Measurements from ENCODE around the gene RAMP3. TPM values are rescaled to one million over a fixed set of nuclear protein-coding genes. Genes with fewer than 3 reads are reported as not detected.

Gene RAMP3
- polyA plus RNA-seq, 3 donors = not detected

- Histone ChIP-seq H3K4me2 (replicated peaks; ENCODE audit: extremely low read depth, low read length, poor library complexity, severe bottlenecking) (no peak overlapping the region), H3K4me3 (replicated peaks in 1 of 3; ENCODE audit: low read depth in 2 of 3, low read length in 3 of 3) (no peak overlapping the region), H3K79me2 (ENCODE audit: insufficient read depth, low read length) (no peaks in the 10 kb centered on the region), H3K4me1 (ENCODE audit: control insufficient read depth in 1 of 2, insufficient read depth in 2 of 2, low read length in 2 of 2) (no peaks in the 10 kb centered on the region), H3K9ac (ENCODE audit: insufficient read depth, low read length, poor library complexity, severe bottlenecking) (no peak overlapping the region), H3K27ac (ENCODE audit: low read depth in 1 of 2, low read length in 2 of 2) (no peak overlapping the region), H3K36me3 (replicated peaks in 1 of 2; ENCODE audit: control insufficient read depth in 1 of 2, insufficient read depth in 2 of 2, low read length in 2 of 2) (no peaks in the 10 kb centered on the region), H3K27me3 (ENCODE audit: control insufficient read depth in 2 of 2, insufficient read depth in 2 of 2, low read length in 2 of 2) (peaks cover 0 to 6% of the 10 kb centered on the region in 2 donors), H3K9me3 (replicated peaks in 1 of 2; ENCODE audit: control insufficient read depth in 1 of 2, insufficient read depth in 1 of 2, low read length in 2 of 2) (no peaks in the 10 kb centered on the region), H4K20me1 (ENCODE audit: insufficient read depth, low read length) (no peaks in the 10 kb centered on the region), H2AFZ (ENCODE audit: insufficient read depth, low read depth, low read length, poor library complexity, severe bottlenecking) (no peak overlapping the region)
- H3K4me3 Mint-ChIP-seq = no peak overlapping the region
- intact Hi-C loops (cut with micrococcal nuclease) = no loop called here
- peaks cover 12 to 33% (median 18%) of the 10 kb centered on the region in 3 donors for H3K27me3 Mint-ChIP-seq (ENCODE audit: low read depth in 3 of 3)
- peaks cover 2% of the 10 kb centered on the region for H3K4me1 Mint-ChIP-seq
- H3K9me3 Mint-ChIP-seq = peaks cover 0 to 1% (median 0%) of the 10 kb centered on the region in 7 donors
- H3K36me3 Mint-ChIP-seq = no peaks in the 10 kb centered on the region
- H3K27ac Mint-ChIP-seq = no peak overlapping the region
- DNase-seq = no peak
- 80% methylated on average over 7 of the region's 8 CpGs for WGBS (ENCODE audit: insufficient coverage)
- TF ChIP-seq CTCF (IDR thresholded peaks at IDR 0.05) = no peak
Measured at GRCh38 chr7:45219801-45220435, 62.3 kb downstream of the RAMP3 start.

GRCh38 chr7:45220846-45221618 is 63.4 kb downstream of the RAMP3 start:
- DNase-seq = no peak
- Histone ChIP-seq H3K4me3 (replicated peaks in 1 of 3; ENCODE audit: low read depth in 2 of 3, low read length in 3 of 3) (no peak overlapping the region), H3K36me3 (replicated peaks in 1 of 2; ENCODE audit: control insufficient read depth in 1 of 2, insufficient read depth in 2 of 2, low read length in 2 of 2) (no peaks in the 10 kb centered on the region), H3K4me1 (ENCODE audit: control insufficient read depth in 1 of 2, insufficient read depth in 2 of 2, low read length in 2 of 2) (no peaks in the 10 kb centered on the region), H3K4me2 (replicated peaks; ENCODE audit: extremely low read depth, low read length, poor library complexity, severe bottlenecking) (no peak overlapping the region), H3K79me2 (ENCODE audit: insufficient read depth, low read length) (no peaks in the 10 kb centered on the region), H3K9ac (ENCODE audit: insufficient read depth, low read length, poor library complexity, severe bottlenecking) (no peak overlapping the region), H3K27ac (ENCODE audit: low read depth in 1 of 2, low read length in 2 of 2) (no peak overlapping the region), H4K20me1 (ENCODE audit: insufficient read depth, low read length) (no peaks in the 10 kb centered on the region), H2AFZ (ENCODE audit: insufficient read depth, low read depth, low read length, poor library complexity, severe bottlenecking) (no peak overlapping the region), H3K9me3 (replicated peaks in 1 of 2; ENCODE audit: control insufficient read depth in 1 of 2, insufficient read depth in 1 of 2, low read length in 2 of 2) (no peaks in the 10 kb centered on the region), H3K27me3 (ENCODE audit: control insufficient read depth in 2 of 2, insufficient read depth in 2 of 2, low read length in 2 of 2) (no peaks in the 10 kb centered on the region)
- no peak for TF ChIP-seq CTCF (IDR thresholded peaks at IDR 0.05)
- no peak overlapping the region for H3K4me3 Mint-ChIP-seq
- peaks cover 0 to 1% (median 0%) of the 10 kb centered on the region in 7 donors for H3K9me3 Mint-ChIP-seq
- no peak overlapping the region for H3K27ac Mint-ChIP-seq
- 100% methylated on average over 3 of the region's 11 CpGs for WGBS (ENCODE audit: insufficient coverage)
- intact Hi-C loops (cut with micrococcal nuclease) = no loop called here
- peaks cover 2% of the 10 kb centered on the region for H3K4me1 Mint-ChIP-seq
- peaks cover 5 to 27% (median 11%) of the 10 kb centered on the region in 3 donors for H3K27me3 Mint-ChIP-seq (ENCODE audit: low read depth in 3 of 3)
- no peaks in the 10 kb centered on the region for H3K36me3 Mint-ChIP-seq
